Endothelial cell of hepatic sinusoid (primary cell): Measurements from ENCODE around the gene TTC33.
"Not testable (repeated sequence)": the region's sequence is repeated elsewhere in the genome, so short reads cannot be mapped to it uniquely, and the experiment has no call there.

Source experiments
- in situ Hi-C: cut with HindIII; loops from 2 replicates; pipeline ENCODE4 v1.10.0; 2017; ENCODE audit warnings: low sequenced_read_pairs

TTC33 gene, protein sequence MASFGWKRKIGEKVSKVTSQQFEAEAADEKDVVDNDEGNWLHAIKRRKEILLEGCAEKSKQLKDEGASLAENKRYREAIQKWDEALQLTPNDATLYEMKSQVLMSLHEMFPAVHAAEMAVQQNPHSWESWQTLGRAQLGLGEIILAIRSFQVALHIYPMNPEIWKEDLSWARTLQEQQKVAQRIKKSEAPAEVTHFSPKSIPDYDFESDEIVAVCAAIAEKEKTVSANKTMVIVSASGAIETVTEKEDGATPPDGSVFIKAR

DNA sequence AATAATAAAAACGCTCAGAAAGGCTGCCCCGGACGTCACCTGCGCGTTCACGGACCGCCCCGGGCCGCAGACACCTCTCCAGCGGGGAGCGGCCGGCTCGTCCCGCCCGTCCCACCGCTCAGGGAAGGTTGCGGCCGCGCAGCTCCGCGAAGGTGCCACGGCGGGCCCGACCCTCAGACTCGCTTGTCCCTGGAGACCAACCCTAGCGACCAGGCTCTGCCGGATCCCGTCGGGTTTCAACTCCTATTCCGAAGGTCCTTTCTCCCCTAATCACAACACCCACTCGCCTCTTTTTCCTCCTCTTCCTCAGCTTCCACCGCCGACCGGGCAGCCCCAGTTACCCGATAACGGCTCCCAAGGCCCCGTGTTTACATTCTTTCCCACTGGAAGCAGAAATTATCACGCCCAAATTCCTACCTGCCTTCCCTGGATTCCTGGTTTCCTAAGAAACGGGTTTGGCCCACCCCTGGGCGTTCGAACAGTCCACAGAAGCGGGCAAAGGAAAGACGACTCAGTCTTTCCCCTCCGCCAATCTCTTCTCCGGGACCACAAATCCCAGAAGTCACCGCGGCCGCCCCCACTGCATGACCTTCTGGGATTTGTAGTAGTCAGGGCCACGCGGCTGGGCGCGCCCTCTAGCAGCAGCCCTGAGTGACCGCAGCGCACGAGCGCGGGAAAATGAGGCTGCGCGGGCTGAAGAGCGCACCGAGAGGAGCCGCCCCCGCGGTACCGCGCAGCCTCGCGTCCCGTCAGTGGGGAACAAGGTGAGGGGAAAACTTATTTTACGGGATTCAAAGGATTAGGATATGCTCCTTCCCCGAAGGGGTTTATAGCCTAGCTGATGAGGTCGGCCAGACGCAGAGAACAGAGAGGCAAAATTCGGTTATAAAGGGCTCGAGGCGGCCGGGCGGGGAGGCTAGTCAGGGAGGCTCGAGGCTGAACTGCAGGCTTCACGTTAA is at the start of gene TTC33:
Gene TTC33, minus strand, starts transcription at position 555 of the 959 bp plus-strand sequence. CDS start 8,943 bp downstream, outside the sequence.
- in situ Hi-C loops: no loop called here

DNA sequence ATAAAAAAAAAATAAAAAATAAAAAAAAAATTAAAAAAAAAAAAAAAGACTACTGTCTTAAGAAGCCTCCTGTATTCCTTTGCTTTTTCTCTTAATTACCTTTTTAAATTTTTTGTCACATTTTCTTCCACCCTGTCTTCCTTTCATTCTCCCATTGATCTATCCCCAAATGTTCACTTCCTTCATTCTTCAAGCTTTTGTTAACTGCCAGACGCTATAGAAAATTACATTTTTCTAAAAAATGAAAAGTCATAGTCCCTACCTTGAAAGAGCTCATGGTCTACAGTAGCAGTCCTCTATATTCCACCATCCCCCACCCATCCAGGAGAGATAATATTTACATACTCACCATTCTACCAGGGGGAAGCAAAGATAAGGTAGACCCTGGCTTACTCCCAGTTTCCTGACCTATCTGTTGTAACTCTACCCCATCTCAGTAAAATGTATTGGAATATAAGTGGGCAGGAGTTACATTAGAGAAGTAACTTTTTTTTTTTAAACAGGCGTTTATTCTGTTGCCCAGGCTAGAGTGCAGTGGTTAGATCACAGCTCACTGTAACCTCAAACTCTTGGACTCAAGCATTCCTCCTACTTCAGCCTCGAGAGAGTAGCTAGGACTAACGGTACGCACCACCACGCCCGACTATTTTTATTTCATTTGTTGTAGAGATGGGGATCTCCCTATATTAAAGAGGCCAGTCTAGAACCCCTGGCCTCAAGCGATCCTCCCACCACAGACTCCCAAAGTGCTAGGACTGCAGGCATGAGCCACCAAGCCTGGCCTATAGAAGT is 46.2 kb upstream of the TTC33 start:
- in situ Hi-C loops: no loop called here

DNA sequence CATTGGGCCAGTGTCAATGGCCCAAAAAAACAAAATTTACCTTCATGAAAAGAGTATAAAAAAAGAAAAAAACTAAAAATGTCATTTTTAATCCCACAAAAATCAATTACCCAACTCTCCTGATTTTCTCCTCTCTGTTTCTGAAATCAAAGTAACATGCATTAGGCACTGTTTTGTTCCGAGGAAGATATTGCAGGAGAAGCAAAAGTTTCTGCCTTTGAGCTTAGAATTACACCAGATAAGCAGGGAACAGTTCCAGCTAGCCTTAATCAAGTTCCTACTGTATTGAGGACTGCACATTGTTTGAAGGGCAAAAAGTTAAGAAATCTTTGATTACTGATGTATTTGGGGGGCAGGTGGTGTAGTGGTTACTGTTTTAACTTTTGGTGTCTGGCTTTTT is 43.5 kb upstream of the TTC33 start:
- in situ Hi-C loops: no loop called here

DNA sequence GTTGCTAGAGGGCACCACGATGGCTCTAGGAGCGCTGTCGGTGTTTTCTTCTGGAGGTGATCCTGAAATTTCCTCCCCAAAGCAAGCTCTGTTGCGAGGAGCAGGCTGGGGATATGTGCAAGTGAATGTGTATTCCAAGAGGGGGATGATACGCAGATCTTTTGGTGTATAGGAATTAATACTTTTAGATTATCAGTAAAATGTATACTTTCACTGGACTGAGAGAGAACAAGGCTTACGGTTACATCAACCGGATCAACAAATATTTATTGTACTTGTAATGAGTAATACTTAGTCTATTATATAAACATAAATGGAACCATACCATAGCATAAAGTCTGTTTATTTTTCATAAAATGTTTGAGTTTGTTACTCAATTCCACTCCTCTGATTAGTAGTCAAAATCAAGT is 43.0 kb upstream of the TTC33 start:
- in situ Hi-C loops: no loop called here

DNA sequence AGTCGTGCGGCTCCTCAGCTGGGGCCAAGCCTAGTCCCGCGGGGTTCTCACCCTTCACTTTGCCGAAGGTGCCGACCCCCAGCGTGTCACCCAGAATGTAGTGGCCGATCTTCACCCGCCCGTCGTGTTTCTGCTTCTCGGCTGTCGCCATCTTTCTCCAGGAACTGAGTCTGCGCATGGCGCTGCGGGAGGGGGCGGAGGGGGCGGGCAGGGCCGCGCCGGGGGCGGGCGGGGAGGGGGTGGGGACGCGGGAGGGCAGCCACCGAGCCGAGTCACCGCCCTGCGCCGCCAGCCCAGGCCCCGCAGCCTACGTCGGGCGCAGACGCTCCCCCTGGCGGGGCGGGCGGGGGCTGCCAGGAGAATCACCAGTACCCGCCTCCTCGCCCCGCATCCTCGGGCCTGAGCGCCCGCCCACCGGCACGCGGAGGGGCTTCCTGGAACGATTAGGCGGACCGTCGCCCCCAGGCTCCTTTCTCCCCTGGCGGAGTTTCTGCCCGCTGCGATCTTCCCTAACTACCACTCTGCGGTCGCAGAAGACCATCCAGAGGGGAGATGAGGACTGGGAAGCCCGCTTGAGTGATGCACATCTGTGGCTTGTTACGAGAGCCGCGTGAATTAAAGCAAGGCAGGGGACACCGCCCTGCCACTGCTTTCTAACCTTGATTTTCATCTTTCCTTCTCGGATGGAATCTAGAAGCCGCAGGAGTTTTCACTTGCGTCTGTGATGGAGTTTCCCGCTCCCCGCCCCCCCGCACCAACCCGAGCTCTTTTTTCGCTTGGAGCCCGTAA is 42.4 kb upstream of the TTC33 start, which contains the start of gene PRKAA1:
Gene PRKAA1, minus strand, starts transcription at position 363 of the 789 bp plus-strand sequence. Its CDS starts 185 bp downstream, at position 178.
- in situ Hi-C loops: no loop called here

DNA sequence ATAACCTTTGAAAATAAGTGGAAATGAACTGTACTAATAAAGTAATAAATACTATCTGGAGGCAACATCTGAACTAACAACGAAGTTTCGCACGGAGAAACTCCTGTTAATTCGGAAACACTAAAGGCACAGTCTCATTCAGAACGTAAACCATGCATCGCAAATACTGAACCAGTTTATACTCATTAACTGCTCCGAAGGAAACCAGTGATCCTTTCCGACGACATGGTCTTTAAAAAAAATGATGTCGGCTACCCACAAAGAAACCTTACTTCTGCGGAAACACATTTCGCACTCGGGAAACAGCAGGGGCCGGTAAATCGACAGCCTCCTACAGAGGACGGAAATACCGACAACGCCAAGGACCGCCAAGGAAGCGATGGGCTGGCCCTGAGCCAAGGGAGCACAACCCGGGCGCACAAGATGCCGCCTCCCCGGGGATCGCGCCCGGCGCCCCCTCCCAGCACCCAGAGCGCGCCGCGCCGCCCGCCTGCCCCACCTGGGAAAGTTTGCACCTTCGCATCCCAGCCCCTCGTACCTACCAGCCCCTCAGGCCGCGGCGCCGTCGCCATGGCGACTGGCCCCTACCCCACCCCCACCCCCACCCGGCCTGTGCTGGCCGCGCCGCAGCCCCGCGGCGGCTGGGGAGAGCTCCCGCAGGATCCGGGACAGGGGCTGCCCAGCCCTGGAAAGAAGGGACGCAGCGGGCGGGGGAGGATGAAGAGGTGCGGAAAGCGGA is 41.7 kb upstream of the TTC33 start:
- in situ Hi-C loops: no loop called here

DNA sequence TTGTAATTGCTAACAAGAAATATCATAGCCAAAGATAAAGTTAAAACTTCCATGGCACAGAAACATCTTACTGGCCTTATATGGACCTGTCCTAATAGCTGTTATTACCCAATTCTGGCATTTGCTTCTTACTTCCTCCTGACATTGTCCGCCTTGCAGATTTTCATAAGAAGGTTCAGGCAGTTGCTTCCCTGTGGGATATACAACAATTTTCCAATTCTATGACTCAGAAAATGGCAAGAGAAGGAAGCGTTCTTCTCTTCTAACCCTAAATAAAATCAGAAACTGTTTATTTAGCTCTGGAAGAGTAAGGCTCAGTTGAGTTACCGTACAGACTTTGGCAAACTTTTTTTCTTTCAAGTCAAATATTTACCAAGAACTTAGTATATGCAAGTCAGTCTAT is 40.7 kb upstream of the TTC33 start:
- in situ Hi-C loops: no loop called here

DNA sequence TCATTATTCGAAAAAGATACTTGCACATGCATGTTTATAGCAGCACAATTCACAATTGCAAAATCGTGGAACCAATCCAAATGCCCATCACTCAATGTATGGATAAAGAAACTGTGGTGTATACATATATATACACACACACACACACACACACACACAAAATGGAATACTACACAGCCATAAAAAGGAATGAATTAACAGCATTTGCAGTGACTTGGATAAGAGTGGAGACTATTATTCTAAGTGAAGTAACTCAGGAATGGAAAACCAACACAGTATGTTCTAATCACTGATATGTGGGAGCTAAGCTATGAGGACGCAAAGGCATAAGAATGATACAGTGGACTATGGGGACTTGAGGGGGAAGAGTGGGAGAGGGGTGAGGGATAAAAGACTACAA is 39.1 kb upstream of the TTC33 start:
- in situ Hi-C loops: not testable (repeated sequence)

DNA sequence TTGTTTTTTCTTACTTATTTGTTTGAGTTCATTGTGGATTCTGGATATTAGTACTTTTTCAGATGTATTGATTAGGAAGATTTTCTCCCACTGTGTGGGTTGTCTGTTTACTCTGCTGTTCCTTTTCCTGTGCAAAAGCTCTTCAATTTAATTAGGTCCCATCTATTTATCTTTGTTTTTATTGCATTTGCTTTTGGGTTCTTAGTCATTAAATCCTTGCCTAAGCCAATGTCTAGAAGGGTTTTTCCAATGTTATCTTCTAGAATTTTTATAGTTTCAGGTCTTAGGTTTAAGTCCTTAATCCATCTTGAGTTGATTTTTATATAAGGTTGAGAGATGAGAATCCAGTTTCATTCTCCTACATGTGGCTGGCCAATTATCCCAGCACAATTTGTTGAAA is 38.6 kb upstream of the TTC33 start:
- in situ Hi-C loops: not testable (repeated sequence)

DNA sequence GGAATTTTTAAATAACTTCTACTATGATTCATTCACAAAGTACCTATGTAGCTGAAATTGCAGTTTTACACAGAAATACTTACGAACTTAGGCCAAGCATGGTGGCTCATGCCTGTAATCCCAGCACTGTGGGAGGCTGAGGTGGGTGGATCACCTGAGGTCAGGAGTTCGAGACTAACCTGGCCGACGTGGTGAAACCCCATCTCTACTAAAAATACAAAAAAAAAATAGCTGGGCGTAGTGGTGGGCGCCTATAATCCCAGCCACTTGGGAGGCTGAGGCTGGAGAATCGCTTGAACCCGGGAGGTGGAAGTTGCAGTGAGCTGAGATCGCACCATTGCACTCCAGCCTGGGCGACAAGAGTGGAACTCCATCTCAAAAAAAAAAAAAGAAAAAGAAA is 36.9 kb upstream of the TTC33 start:
- in situ Hi-C loops: not testable (repeated sequence)

DNA sequence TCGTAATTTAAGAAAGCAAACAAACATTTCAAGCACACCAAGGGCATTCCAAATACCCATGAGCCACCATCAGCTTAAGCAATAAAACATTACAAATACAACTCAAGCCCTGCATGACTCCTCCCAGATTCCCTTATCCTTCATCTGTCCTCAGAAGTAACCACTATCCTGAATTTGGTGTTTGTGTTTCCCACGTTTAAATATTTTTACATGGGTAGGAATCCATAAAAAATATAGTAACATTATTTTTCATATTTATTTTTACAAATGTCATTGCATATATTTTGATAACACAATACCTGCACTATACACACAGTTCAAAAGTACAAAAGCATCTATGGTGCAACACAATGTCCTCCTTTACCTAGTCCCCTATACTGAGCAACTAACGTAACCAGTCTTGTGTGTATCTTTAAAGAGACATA is 36.0 kb upstream of the TTC33 start:
- in situ Hi-C loops: no loop called here

DNA sequence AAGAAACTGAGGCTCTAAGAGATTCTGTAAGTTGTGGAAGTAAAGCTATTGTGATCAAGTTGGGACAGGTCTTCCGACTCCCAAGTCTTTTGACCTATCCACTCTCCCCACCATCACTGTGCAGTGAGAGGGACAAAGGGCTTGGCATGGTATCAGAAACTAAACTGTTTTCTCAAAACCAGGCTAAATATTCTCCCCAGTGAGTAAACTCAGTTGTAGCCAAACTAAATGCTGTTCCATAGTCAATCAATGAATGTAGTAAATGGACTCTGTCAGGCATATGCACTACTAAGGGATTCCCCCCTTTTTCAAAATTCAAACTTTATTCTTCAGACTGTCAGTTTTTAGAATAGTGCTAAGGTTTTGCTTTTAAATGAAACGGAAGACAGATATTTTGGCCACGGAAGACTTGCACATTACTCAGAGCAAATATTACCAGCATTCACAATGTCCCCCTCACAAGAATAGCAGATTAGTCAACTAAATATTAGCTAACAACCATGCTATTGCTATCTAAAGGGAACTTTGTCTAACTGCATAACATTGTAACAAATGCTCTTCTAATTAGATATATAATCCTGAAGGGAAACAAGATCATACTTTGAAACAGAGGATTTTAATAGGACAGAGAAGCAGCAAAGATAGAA is 35.3 kb upstream of the TTC33 start:
- in situ Hi-C loops: no loop called here

DNA sequence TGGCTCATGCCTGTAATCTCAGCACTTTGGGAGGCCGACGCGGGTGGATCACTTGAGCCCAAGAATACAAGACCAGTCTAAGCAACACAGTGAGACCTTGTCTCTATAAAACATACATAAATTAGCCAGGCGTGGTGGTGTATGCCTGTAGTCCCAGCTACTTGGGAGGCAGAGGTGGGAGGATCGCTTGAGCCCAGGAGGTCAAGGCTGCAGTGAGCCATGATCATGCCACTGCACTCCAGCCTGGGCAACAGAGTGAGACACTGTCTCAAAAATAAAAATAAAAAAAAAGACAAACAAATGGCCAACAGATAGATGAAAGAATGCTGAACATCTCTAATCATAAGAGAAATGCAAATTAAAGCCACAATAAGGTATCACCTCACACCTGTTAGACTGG is 33.2 kb upstream of the TTC33 start:
- in situ Hi-C loops: not testable (repeated sequence)

DNA sequence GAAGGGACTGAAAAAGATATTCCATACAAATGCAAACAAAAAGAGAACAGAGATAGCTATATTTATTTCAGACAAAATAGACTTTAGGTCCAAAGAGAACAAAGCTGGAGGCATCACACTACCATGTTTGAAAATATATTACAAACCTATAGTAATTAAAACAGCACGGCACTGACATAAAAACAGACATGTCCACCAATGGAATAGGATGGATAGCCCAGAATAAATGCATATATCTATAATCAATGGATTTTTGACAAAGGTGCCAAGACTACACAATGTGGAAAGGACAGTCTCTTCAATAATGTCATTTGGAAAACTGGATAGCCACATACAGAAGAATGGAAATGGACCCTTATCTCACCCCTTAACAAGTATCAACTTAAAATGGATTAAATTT is 32.2 kb upstream of the TTC33 start:
- in situ Hi-C loops: no loop called here

DNA sequence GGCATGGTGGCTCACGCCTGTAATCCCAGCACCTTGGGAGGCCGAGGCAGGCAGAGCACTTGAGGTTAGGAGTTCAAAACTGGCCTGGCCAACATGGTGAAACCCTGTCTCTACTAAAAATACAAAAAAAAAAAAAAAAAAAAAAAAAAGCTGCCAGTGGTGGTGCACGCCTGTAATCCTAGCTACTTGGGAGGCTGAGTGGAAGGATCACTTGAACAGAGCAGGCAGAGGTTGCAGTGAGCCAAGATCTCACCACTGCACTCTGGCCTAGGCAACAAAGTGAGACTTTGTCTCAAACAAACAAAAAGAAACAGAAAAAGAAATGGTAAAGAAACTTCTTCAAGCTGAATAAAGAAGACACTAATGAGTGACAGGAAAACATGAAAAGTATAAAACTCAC is 30.9 kb upstream of the TTC33 start:
- in situ Hi-C loops: not testable (repeated sequence)

DNA sequence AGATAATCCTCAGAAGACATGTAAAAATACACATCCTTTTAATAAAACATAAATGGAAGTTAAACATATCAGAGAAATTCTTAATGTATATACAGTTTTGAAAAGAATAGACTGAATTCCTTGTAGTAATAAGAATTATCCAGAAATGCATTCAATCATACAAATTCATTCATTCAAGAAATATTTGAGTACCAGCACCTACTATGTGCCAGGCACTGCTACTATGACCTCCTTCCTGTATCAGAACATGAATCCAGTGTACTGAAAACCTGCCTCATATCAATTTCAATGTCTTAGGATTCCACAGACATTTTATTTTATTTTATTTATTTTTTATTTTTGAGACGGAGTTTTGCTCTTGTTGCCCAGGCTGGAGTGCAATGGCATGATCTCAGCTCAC is 29.2 kb upstream of the TTC33 start:
- in situ Hi-C loops: no loop called here

DNA sequence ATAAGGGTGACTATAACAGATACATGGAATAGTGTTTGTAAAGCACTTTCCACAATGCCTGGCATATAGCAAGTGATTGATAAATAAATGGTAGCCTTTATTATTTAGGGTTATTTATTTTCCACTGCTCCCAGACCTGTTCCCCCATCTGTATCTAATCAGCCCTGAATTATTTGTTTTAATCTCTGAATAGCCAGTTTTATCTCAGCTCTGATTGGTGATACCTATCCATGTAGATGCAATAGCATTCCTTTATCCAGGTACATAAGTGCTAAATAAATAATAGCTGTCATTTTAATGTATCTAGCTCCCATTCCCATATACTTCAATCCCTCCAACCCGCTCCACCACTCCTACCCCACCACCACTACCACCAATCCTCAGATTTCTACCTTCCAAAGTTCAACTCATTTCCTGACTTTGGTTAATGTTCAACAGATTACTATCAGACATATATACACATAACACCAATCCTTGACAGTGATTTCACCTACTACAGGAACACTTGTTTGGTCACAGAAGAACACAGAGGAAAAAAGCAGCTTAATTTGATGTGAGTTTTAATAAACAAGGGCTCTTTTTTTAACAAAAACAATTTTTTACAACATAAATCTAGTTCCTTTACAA is 28.4 kb upstream of the TTC33 start:
- in situ Hi-C loops: no loop called here

DNA sequence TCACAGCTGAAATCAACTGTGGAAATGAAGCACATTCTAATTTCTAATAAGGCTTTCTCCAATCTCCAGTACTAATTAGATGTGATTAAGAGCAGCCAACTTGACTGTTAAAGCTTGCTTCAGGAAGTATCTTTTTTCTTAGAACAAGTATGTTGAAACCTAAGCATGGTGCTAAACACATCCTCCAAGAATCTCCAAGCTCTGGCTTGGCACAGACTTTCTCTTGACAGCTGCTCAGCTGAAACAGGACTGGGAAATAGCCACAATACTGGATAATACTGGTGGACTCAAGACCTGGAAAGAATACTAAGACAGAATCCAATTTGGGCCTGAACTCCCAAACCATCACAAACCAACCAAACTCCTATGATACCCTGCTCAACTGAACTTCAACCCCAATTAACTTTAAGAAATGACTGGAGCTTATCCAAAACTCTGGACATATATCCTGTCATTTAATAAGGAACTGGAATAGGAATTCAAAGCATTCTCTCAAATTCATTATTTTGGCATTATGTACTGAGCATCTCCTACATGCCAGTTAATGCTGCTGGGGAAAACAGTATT is 26.2 kb upstream of the TTC33 start:
- in situ Hi-C loops: no loop called here
